IPS-NIHi11 (cell line): Measurements from ENCODE around the gene P4HA1.
"Not testable (repeated sequence)": the region's sequence is repeated elsewhere in the genome, so short reads cannot be mapped to it uniquely, and the experiment has no call there.

Source experiments
- DNase-seq: peaks from one replicate; pipeline ENCODE4 v3.0.0; 2012; ENCODE audit warnings: mixed read lengths, low spot score

Gene P4HA1

DNA sequence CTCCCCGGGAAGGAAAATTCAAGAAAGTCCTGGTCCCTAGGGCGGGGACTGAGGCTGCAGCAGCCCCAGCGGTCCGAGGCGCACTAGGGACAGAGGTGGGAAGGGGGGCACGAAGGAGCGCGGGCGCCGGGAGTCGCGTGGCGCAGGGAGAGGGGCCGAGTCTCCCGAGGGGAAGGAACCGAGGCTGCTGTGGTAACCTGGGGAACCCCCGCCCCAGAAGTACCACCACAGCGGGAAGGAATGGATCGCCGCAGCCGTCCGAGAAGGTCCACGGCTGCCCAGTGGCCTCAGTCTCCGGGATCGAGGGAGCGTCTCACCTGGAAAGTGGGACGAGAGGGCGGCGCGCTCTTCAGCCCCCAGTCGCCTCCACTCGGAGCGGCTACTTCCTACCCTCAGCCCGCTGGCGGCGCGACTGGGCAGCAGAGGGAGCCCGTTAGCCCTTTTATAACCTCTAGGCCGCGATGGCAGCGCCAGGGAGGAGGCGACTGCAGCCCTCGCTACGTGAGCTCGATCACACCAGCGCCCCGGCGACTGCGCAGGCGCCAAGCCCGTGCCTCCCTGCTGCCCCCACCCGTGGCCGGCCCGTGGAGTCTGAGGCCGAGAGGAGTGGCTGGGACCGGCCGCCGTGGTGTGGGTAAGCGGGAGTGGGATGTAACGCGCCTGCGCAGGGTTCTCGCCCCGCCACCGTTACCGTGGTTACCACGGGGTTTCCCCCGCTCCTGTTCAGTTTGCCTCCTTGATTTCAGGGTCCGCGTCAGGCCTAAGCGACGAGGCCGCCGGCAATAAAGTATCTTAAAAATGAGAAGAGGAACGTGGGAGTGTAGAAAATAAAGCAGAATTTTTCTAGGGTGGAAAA, at the start of gene P4HA1:
P4HA1 (minus strand) TSS at position 418 of the 856 bp plus-strand sequence. CDS start 21,983 bp downstream, outside the sequence.
- DNase-seq, result peak; percentile 94

DNA sequence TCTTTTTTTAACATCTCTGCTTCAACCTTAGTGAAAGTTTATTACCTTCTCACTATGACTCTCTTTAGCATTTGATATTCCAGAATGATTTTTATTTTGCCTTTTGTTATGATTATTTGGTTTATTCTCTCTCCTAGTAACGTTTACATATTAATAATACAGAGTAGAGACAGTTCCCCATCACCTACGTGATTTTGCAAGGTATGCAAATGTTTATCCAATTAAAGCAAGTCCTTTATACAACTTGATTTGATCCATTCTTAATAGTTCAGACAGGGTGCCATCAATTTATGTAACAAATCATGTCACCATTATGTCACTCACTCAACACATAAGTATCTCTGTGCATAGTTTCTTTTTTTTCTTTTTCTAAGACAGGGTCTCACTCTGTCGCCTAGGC, 44.9 kb upstream of the P4HA1 start:
- DNase-seq, result no peak

DNA sequence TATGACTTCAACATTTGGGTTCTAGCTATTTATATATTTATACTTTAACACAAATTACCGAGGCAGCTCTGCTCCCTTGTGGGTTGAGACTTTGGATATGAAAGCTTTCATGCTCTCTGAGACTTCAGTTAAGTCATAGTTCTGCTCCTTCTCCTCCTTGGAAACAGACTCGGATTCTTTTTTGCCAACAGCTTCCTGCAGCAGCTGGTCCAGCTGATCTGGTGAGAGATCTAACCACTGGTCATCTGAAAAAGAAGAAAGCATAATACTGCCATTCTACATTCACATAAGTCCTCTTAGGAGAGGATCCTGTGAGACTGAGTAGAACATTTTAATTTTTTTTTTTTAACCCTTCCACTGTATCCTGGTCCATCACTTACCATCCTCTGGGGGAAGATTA, 42.6 kb upstream of the P4HA1 start:
- no peak for DNase-seq

DNA sequence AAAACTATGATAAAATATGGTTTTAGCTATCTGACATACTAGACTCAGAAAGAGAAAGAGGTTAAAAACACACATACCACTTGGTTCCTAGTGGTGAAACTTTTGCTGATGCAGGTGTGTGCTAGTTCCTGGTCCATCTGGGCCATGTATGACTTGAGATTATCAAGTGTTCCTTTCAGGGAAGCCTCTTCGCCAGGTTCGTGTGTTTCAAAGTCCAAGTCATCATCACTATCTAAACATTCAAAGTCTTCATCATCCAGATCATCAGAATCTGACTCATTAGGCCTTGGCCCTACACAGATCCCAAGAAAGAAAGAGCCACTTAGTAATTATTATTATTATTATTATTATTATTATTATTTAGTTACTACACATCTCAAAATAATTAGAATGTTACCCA, 40.0 kb upstream of the P4HA1 start:
- no peak for DNase-seq

DNA sequence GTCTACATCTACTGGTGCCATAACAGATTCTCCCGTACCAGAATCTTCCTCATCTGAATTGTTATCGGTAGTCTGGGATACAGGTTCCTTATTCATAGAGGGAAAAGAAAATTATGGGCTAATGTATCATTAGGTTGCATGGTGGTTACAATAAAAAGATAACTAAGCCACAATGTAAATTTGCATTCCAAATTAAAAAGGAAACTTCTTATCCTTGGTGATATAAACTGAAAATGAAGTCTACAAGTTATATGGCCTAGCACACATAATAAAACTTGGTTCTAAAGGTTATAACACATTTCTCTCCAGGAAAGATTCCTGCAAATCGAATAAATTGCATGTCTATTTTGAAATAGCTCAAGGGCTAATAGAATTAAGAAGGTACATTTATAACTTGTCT, 38.1 kb upstream of the P4HA1 start:
- no peak for DNase-seq

DNA sequence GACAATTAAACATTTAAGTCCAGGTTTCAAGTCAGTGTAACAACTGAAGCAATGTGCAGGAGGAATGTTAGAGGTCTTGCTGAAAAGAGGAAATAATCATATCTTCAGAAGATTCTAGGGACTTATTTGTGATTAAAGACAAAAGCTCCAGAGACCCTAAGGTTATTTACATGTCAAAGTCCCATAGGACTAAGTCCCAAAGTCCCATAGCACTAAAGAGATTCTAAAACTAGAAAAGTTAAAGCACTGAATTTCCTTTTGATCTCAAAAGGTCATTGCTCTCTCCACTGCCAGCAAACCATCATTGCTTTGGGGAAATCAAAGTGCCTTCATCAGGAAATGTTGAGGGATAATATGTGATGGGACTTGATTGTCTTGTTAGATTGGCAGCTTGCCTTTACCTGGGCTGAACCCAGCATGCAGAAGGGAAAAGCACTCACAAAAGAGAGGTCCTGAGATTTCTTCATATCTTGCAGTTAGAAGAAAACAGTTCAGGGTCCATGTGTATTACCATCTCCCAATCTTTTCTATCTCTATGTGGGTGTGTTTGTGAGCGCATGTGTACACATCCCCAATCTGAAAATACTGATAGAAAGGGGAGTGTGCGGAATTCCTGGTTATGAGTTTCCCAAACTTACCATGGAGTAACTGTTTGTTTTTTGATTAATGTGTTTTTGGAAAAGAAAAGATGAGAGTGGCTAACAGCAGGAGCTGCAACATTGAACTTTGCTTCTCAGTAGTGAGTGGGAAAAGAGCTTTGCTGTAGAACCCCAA, 35.4 kb upstream of the P4HA1 start:
- DNase-seq, result no peak

DNA sequence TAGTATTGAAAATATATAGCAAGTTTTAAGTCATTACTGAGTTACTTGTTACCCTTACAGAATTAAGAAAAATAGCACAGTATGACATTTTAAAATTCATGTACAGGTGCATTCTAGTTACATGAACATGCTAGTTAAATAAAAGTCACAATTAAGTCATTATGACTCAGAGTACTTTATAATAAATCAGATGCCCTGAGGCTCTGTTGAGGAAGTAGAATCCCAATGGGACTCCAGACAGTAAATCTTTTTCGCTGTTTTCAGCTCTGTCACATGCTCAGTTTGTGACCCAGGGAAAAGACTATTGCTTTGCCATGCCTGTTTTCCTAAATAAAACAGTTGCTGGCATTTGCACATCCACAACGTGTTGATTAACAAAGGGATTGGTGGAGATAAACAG, 34.6 kb upstream of the P4HA1 start:
- DNase-seq, result no peak

DNA sequence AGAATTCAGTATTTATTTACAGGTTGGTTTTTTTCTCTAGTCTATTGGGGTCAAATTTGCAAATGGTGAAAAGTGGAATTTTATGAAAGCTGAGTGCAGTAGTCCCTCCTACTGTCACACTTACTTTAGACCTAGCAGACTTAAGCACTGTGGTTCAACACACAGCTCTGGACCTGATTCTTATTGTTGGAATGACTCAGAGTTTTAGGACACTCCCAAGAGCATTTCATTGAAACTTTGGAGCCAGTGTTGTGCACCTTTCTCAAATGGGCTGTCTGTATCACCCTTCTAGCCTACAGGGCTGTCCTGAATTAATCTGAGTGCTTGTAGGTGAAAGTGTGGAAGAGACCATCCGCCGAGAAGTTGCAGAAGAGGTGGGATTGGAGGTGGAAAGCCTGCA, 29.7 kb upstream of the P4HA1 start:
- DNase-seq, result no peak

DNA sequence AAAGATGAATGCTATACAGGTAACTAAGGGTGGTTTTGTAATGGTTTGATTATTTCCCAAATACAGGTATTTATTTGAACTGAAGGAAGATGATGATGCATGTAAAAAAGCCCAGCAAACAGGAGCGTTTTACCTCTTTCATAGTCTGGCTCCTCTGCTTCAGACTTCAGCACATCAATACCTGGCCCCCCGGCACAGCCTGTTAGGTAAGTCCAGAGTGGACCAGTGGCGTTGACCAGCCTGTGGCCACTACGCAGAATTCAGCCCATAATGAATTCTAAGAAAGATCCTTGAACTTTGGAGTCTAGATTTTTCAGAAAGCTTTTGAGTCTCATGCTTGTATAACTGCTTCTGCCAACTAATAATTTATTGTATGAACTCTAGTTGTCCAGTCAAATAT, 23.3 kb upstream of the P4HA1 start:
- DNase-seq, result no peak

DNA sequence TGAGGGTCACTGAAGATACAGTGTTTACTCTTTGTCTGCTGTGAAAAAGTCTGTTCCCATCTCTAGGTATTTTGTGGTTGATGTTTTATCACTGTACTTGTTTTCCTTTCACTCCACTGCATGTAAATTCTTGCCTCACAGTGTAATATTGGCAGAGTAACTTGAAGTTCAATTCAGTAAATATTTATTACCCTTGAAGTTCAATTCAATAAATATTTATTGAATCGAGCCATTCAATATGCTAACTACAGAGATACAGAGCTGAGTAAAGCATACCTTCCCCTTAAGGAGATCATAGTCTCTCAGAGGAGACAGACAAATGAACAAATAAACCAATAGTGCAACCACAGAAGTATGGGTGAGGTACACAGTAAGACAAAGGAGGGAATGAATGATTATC, 22.8 kb upstream of the P4HA1 start:
- DNase-seq, result no peak

DNA sequence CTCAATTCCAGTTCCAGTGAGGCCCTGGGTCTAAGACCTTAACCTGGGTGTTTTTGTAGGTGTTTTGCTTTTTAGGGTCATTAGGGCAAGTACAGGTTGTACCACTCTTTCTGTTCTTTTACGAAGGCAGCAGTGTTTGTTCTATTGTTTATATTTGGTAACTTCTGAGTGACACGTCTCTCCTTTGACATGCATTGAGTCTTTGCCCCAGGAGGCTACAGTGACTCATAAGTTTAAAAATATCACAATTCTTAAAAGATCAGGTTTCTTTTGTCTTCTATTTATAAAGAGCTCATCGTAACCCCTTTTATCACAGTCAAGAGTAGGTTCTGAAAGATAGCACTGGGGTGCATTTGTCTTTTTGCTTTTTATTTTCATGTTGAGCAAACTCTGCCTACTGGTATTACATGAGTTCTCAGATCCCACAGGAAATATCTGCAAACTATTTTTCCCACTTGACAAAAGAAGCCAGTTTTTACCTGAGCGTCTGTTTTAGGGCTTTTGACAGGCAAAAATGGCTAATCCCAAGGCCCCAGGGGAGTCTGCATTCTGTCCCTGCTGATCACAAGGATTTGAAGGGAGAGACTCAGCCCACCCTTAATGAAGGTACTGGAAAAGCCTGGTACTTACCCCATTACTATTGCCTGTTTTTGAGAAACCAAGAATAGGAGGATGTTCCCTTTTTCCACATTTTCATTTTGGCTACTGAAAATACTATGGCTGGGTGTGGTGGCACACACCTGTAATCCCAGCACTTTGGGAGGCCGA, 21.5 kb upstream of the P4HA1 start:
- no peak for DNase-seq

DNA sequence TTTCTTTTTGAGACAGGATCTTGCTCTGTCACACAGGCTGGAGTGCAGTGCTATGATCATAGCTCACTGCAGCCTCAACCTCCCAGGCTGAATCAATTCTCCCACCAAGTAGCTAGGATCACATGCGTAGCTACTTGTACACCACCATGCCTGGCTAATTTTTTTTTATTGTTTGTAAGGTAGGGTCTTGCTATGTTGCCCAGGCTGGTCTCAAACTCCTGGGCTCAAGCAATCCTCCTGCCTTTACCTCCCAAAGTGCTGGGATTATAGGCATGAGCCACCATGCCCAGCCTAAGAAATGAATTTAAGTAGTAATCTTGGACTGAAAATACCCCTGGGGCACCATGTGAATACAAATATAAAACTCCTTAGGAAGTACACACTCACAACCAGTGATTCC, 19.4 kb upstream of the P4HA1 start:
- no peak for DNase-seq

DNA sequence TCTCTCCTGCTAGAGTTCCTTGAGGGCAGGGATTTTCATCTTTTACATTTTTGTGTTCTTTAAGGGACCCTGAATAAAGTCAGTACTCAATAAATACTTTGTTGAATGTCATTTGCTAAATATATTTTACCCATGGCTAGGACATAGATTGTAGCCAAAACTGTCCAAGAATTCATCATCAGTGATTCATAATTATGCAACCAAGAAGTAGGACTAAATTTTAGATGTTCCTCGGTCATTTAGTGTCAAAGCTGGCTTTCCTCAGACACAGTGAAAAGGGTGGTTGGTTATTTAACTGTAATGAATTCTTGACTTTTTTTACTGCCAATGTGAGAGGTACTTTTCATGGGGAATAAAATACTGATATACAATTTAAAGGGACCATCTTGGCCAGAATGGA, 16.9 kb upstream of the P4HA1 start:
- DNase-seq, result no peak

DNA sequence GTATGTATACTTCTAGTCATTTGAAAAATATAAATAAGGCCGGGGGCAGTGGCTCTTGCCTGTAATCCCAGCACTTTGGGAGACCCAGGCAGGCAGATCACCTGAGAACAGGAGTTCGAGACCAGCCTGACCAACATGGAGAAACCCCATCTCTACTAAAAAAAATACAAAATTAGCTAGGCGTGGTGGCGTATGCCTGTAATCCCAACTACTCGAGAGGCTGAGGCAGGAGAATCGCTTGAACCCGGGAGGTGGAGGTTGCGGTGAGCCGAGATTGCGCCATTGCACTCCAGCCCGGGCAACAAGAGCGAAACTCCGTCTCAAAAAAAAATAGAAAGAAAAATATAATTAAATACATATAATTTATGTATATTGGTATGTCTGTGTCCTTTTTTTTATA, 15.4 kb upstream of the P4HA1 start:
- not testable (repeated sequence) for DNase-seq

DNA sequence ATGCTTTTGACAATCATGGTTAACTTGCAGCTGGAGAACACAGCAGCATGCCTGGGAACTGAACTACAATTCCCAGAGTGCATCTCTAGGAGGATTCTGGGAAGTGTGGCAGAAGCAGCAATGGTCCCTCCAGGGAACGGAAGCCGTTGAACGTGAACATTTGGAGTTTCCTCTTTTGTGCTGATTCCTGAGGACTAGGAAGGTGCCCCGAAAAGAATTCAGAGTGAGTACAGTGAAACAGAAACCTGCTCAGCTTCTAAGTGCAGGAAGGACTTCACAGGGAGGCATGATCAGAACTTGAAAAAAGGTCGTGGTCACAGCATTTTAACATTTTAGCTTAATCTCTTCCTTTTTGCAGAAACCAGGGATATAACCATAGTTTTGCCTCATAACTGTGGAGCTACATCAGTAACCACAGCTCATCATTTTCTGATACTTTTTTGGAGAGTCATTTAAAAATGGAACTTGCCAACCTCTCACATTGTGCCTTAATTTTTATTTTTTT, 13.7 kb upstream of the P4HA1 start, which contains the start of gene NUDT13:
NUDT13 (plus strand) TSS at position 111 of the 505 bp plus-strand sequence. CDS start 3,911 bp downstream, outside the sequence.
- DNase-seq, result peak; percentile 75

DNA sequence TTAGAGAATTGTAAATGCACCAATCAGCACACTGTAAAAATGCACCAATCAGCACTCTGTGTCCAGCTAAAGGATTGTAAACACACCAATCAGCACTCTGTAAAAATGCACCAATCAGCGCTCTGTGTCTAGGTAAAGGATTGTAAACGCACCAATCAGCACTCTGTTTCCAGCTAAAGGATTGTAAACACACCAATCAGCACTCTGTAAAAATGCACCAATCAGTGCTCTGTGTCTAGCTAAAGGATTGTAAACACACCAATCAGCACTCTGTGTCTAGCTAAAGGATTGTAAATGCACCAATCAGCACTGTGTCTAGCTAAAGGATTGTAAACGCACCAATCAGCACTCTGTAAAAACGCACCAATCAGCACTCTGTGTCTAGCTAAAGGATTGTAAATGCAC, 12.6 kb upstream of the P4HA1 start:
- not testable (repeated sequence) for DNase-seq

DNA sequence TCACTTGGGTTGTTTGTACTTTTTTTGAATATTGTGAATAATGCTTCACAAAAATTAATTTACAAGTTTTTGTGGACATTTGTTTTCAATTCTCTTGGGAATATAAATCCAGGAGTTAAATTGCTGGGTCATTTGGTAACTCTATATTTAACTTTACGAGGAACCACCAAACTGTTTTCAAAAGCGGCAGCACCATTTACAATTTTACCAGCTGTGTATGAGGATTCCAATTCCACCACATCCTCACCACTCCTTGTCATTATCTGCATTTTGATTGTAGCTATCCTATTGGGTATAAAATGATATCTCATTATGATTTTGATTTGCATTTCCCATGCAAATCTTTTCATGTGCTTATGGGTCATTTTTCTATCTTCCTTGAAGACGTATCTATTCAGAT, 9.6 kb upstream of the P4HA1 start:
- no peak for DNase-seq

DNA sequence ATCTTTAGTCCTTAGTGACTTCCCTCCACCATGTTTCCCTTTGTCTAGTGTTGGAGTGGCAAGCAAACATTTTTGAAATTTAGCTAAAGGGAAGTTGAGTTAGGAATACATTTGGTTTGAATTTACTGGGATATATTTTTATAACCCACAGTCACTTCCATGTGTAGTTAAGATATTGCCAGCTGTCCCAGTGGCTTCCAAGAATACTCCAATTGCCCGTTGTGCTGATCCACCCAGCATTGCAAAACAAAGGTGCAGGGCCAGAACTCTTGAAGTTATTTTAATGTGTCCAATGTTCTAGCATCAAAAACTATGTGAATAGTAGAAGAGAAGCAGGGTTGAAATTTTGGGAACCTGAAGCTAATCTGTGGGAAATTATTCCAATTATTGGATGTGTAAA, 2.5 kb upstream of the P4HA1 start:
- DNase-seq, result no peak

DNA sequence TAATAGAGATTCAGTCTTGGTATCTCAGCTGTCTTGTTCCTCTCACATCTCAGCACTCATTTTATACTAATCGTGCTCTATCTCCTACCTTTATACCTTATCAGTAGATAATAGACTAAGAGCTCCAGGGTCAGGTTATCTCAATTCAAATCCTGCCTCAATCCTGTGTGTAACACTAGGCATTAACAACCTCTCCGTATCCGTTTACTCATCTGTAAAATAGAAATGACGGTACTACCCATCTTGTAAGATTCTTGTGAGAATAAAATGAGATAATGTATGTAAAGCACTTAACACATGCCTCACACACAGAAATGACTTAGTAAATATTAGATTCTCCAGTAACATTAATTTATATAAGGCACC, 622 bp upstream of the P4HA1 start:
- no peak for DNase-seq

DNA sequence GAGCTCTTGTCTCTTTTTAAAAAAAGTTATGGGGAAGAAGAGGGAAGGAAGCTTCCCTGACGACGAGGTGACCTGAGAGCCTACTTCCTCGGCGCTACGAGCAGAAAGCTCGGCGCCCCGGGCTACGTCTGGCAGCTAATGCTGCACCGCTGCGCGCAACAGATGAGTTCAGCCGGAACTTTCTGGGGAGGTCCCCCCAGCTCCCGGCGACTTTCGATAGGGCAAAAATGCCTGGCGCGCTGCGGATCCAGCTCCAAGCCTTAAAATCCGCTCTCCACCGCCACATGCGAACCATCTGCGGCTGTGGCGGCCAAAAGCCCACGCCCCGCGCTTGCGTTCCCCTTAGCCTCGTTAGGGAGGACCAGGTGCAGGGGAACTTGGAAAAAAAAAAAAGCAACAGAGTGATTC, 621 bp downstream of the P4HA1 start:
- peak; percentile 75 for DNase-seq

DNA sequence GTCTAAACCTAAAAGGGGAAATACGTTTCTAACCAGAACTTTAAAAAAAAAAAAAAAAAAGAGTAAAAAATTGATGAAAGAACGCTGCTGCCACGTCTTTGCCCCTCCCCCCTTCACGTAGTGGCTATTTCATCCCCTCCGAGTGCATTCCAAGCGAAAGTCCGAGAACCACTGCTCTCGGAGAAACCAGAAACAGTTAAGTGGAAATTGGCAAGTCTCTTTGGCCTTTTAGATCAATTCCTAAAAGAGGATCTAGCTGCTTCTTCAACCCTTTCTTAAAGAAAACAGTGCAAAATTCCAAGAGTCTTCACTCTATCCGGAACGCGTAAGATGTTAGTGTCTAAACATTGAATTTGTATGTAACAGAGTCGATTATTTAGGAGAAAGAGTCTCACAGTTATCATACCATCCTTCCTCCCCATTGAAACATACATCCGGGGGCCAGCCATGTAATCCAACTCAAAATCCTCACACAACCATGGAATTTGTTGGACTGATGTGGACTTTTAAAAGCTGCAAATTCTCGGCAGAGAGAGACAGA, 1.1 kb downstream of the P4HA1 start:
- peak; percentile 37 for DNase-seq

DNA sequence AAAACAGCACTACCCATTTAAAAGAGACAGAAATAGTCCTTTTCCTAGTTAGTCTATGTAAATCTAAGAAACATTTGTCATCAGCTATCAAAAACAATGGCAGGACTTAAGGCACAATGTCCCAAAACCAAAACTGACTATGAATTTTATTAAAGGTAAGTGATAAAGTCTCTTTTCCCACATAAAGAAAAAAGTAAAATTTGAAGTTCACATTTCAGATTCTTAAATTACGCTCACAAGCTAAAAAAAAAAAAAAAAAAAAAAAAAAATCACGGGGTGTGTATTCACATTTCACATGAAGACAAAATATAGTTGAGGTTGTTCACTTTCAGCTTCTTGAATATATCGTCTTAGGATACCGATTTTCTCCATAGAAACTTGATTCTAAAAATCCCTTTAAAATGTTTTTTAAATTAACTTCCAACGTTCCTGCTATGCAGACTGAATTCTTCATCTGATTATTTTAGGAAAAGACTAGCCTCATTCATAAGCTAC, 1.6 kb downstream of the P4HA1 start:
- DNase-seq, result no peak
